Measurements from ENCODE around the gene NEDD4.

- TF ChIP-seq CTCF (IDR thresholded peaks at IDR 0.05) = no peak
- no peak for TF ChIP-seq POLR2AphosphoS5 (IDR thresholded peaks at IDR 0.05; ENCODE audit: low read depth, low read length)
Observed at GRCh38 chr15:55977231-55977630, 16.2 kb downstream of the NEDD4 start.

Measured in Panc1 (cell line).